HG03064 (cell line): ENCODE measurements around the gene POTEB2.
"Not testable (repeated sequence)": the region's sequence is repeated elsewhere in the genome, so short reads cannot be mapped to it uniquely, and the experiment has no call there.

ENCODE experiments used
- ATAC-seq: cut with Tn5 transposase; IDR thresholded peaks from one replicate; pipeline ENCODE4 v1.9.1; 2021; ENCODE audit warnings: low read depth; ENCODE audit not compliant: unreplicated experiment

POTEB2 gene

DNA sequence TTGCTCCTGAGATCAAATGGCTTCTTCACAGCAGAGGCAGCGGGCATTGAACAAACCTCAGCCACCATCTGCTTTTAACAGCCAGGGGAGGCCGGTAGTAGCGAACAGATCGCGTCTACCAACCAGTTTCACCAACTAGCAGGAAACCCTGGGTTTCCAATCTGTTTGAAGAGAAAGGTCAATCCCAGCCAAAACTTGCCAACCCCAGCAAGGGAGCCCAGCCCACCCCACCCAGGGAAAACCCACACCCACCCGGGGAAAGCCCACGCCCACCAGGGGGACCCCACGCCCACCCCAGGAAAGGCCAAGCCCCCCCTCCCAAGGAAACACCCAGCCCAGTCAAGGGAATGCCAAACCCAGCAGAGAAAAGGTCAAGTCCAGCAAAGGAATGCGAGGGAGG, at the start of gene POTEB2:
TSS of gene POTEB2 (minus strand) at position 101 of the 400 bp plus-strand sequence. CDS start at position 68, 33 bp downstream.
- not testable (repeated sequence) for ATAC-seq

DNA sequence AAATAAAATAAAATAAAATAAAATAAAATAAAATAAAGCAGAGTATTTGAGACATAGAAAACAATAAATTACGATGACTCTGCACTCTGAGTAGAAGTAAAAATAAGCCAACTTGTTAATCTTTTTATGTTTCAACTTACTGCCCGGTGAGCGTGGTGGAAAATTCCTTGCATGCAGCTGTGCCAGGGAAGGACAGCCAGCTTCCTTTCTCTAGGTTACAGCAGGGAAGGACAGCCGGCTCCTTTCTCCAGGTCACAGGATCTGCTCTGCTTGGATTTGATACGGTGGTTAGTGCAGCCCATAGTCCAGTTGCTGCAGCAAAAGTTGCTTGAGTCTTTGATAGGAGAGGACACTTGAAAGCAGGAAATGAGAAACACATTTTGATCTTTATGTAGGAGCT, 13.8 kb upstream of the POTEB2 start:
- not testable (repeated sequence) for ATAC-seq

DNA sequence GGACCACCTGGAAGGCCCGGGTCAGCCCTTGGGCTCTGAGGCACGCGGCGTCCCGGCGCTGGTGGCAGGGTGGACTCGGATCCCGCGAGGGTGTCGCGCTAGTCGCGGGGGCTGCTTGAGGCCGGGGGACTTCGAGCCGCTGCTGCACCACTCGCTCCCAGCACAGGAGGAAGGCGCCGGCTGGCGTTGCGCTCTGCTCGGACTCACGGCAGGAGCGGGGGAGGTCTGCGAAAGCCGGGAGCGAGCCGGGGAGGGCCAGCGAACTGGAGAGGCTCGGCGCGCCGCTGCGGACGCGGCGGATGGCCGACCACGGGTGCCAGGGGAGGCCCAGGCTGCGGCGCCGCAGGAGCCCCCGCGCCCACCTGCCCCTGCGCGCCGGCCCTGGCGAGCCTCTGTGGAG, 12.3 kb upstream of the POTEB2 start:
- ATAC-seq, result not testable (repeated sequence)

DNA sequence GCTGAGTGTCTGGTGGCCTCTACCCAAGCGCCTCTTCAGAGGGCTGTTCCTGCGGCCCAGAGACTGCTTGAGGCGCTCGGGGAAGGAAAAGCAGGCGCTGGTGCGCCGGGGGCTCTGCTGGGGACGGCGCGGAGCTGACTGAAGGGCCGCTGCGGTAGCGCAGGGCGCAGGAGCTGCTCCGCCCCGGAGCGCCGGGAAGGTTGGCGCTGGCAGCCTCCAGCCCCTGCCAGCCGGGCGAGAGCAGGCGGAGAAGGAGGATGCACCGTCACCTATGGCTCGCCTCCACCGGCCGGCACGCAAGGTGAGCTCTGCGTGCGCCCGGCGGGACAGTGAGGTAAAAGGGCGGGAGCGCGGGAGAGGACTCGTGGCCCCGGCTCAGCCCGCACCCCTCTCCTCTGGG, 11.7 kb upstream of the POTEB2 start:
- ATAC-seq, result not testable (repeated sequence)
